Measurements from ENCODE around the gene NELFB. TPM values are rescaled to one million over a fixed set of nuclear protein-coding genes. Genes with fewer than 3 reads are reported as not detected.
"Not testable (repeated sequence)": the region's sequence is repeated elsewhere in the genome, so short reads cannot be mapped to it uniquely, and the experiment has no call there.

Gene NELFB
- polyA plus RNA-seq, 1 experiment = 51.9 TPM

GRCh38 chr9:137256856-137257255 lies 1.7 kb downstream of the NELFB start:
- Histone ChIP-seq H3K36me3 (ENCODE audit: control insufficient read depth, insufficient read depth, low read length) (peaks cover 5% of the 10 kb centered on the region), H3K27me3 (ENCODE audit: control insufficient read depth, insufficient read depth, low read length) (no peaks in the 10 kb centered on the region), H3K4me3 (ENCODE audit: low read depth, low read length) (no peak overlapping the region)
- no peak for DNase-seq (ENCODE audit: low read depth)
- CTCF ChIA-PET = interaction anchor here (1.1 kb wide), 1 partner anchor 20 kb away, joined by 5 read pairs; no protein-coding TSS in a partner anchor
- POLR2A ChIA-PET = no interaction called here
- no peak for TF ChIP-seq CTCF (IDR thresholded peaks at IDR 0.05; ENCODE audit: insufficient read depth, low read depth, low read length)

- DNase-seq (ENCODE audit: low read depth); POLR2A ChIA-PET; H3K27me3 ChIP-seq (ENCODE audit: control insufficient read depth, insufficient read depth, low read length); H3K4me3 ChIP-seq (ENCODE audit: low read depth, low read length): not testable (repeated sequence)
- peaks cover 24% of the 10 kb centered on the region for H3K36me3 ChIP-seq (ENCODE audit: control insufficient read depth, insufficient read depth, low read length)
- CTCF ChIA-PET = interaction anchor here (1.1 to 1.9 kb wide), 5 partner anchors 11 to 26 kb away, joined by 3 to 6 read pairs (median 3); partner anchors contain the start of gene TUBB4B
- peak; percentile 55 for TF ChIP-seq CTCF (IDR thresholded peaks at IDR 0.05; ENCODE audit: insufficient read depth, low read depth, low read length)
Observed at GRCh38 chr9:137262173-137262908, 7.2 kb downstream of the NELFB start.

- CTCF ChIA-PET = interaction anchor here (1.1 to 1.2 kb wide), 2 partner anchors 22 to 26 kb away, joined by 3 to 4 read pairs; partner anchors contain the start of gene TUBB4B
- H3K36me3 ChIP-seq (ENCODE audit: control insufficient read depth, insufficient read depth, low read length) = peaks cover 25% of the 10 kb centered on the region
- no peak for DNase-seq (ENCODE audit: low read depth)
- no peak for TF ChIP-seq CTCF (IDR thresholded peaks at IDR 0.05; ENCODE audit: insufficient read depth, low read depth, low read length)
- H3K4me3 ChIP-seq (ENCODE audit: low read depth, low read length) = no peak overlapping the region
- POLR2A ChIA-PET = no interaction called here
- H3K27me3 ChIP-seq (ENCODE audit: control insufficient read depth, insufficient read depth, low read length) = no peaks in the 10 kb centered on the region
Observed at GRCh38 chr9:137262909-137263285, 7.8 kb downstream of the NELFB start.

GRCh38 chr9:137263506-137263905 lies 8.4 kb downstream of the NELFB start:
- CTCF ChIA-PET = no interaction called here
- Histone ChIP-seq H3K36me3 (ENCODE audit: control insufficient read depth, insufficient read depth, low read length) (peaks cover 25% of the 10 kb centered on the region), H3K4me3 (ENCODE audit: low read depth, low read length) (no peak overlapping the region), H3K27me3 (ENCODE audit: control insufficient read depth, insufficient read depth, low read length) (no peaks in the 10 kb centered on the region)
- no peak for TF ChIP-seq CTCF (IDR thresholded peaks at IDR 0.05; ENCODE audit: insufficient read depth, low read depth, low read length)
- POLR2A ChIA-PET = no interaction called here
- DNase-seq (ENCODE audit: low read depth) = no peak

GRCh38 chr9:137264067-137264466 lies 8.9 kb downstream of the NELFB start:
- Histone ChIP-seq H3K4me3 (ENCODE audit: low read depth, low read length) (no peak overlapping the region), H3K36me3 (ENCODE audit: control insufficient read depth, insufficient read depth, low read length) (peaks cover 27% of the 10 kb centered on the region), H3K27me3 (ENCODE audit: control insufficient read depth, insufficient read depth, low read length) (no peaks in the 10 kb centered on the region)
- no peak for DNase-seq (ENCODE audit: low read depth)
- no peak for TF ChIP-seq CTCF (IDR thresholded peaks at IDR 0.05; ENCODE audit: insufficient read depth, low read depth, low read length)
- CTCF ChIA-PET = interaction anchor here (3.1 kb wide), 1 partner anchor 27 kb away, joined by 9 read pairs; no protein-coding TSS in a partner anchor
- POLR2A ChIA-PET = no interaction called here
